DMS114 treated with DMSO at 0.1 percent for 48 hours (cell line): ENCODE data around the gene POM121C.
"Not testable (repeated sequence)": the region's sequence is repeated elsewhere in the genome, so short reads cannot be mapped to it uniquely, and the experiment has no call there.

Experiments used
- DNase-seq: peaks from one replicate; lab custom pipeline; 2025; ENCODE audit not compliant: unreplicated experiment; lab: John Stamatoyannopoulos, UW

Gene POM121C

GRCh38 chr7:75485979-75486643, at the start of gene POM121C:
Gene POM121C, minus strand, starts transcription at chr7:75486299. Its CDS starts 44,803 bp downstream, at chr7:75441496.
- DNase-seq = peak; percentile 81

GRCh38 chr7:75534727-75535307, 48.7 kb upstream of the POM121C start:
- DNase-seq = no peak

DNA sequence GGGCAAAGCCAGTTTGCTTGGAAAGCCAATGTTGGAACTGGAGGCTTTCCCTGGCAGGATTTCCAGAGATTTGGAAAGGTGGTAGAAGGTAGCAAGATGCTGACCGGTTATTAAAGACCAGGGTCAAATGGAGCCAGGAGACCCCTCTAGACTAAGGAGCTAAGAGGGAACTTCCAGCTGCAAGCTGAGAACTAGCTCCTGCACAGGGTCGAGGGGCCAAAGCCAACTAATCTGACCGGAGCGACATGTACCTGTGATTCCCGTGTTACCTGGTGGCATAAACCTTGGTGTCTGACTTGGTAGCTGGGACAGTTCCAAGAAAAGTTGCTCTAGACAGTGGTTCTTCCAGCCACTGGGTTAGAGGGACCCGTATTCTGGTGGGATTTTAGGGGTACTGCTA, 47.8 kb upstream of the POM121C start:
- DNase-seq = no peak

- DNase-seq = no peak
Observed at GRCh38 chr7:75532639-75533038, 46.5 kb upstream of the POM121C start.

GRCh38 chr7:75531359-75531821, 45.3 kb upstream of the POM121C start:
- no peak for DNase-seq

DNA sequence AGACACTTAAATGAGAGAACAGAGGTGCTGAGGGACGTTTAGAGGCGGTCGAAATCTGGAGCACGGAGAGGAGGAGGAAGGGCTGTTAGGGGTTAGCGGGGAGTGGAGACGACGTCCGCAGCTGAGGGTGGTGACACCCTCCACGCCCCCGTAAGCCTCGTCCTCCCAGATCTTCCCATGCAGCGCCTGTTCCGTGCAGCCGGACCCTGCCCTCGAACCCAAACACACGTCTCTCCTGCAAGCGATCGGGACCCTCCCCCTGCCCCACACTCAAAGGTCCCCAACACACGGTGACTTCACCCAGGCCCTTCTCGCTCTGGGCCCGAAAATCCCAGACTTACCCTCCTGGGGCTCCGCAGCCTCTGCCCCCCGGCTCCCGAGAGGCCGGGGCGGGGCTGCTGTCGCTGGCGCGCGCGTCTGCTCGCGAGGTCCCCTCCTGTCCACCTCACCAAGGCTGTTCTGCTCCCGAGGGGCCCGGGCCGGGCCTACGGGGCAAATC, 41.2 kb upstream of the POM121C start:
- DNase-seq = not testable (repeated sequence)

DNA sequence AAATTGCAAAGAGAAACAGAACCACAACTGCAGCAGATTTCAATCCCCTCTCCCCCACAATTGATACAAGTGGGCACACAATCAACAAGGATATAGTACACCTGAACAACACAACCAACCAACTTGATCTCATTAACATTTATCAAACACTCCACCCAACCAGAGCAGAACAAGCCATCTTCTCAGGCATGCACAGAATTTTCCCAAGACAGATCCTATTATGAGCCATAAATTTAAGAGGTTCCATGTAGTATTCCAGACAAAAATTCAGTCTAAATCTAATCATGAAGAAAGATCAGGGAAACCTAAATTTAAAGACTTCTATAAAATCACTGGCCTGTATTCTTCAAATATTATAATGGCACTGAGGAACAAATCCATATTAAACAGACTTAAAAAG, 35.6 kb upstream of the POM121C start:
- not testable (repeated sequence) for DNase-seq

GRCh38 chr7:75518842-75519241, 32.7 kb upstream of the POM121C start:
- not testable (repeated sequence) for DNase-seq

DNA sequence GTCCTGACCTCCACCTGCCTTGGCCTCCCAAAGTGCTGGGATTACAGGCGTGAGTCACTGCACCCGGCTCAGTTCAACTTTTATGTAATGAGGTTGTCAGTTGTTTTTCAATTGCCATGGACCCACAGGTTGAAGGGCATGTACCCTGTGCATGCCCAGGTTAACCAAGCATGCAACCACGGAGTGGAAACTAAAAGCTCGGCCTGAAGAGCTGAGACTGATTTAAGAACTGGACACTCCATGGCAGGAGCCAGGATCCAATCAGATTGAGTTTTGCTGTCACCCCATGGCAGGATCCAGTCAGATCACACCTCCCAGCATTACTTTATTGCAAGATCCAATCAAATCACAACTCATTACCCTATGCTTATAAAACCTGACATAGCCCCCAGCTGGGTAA, 22.9 kb upstream of the POM121C start:
- DNase-seq = not testable (repeated sequence)

DNA sequence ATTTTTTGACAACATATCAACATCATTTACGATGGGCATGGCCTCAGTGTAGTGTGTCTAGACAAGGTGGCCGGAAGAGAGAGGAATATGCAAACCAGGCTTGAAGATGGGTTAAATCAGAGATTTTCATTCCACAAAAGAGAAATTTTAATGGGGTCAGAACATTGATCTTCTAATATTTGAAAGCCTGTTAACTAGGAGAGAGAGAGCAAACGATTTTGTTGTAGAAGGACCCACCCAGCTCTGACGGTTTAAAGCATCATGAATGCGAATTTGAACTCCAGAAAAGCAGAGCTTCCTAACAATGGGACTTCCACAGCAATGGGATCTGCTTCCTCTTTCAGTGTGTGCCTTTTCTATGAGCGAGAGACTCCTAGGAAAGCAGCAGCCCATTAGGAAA, 5.9 kb upstream of the POM121C start, which contains the start of gene SPDYE5:
TSS of gene SPDYE5 (plus strand) at position 301 of the 400 bp plus-strand sequence. CDS start 1,728 bp downstream, outside the sequence.
- not testable (repeated sequence) for DNase-seq

DNA sequence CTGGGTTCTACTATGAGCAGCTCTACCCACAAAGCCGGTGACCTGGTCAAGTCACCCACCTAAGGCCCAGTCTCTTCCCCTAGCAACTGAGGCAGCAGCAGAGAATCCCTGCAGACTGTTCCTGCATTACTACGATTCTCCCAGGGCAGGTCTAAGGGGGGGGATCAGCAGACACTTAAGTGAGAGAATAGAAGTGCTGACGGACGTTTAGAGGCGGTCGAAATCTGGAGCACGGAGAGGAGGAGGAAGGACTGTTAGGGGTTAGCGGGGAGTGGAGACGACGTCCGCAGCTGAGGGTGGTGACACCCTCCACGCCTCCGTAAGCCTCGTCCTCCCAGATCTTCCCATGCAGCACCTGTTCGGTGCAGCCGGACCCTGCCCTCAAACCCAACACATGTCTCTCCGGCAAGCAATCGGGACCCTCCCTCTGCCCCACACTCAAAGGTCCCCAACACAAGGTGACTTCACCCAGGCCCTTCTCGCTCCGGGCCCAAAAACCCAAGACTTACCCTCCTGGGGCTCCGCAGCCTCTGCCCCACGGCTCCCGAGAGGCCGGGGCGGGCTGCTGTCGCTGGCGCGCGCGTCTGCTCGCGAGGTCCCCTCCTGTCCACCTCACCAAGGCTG, 632 bp downstream of the POM121C start:
- not testable (repeated sequence) for DNase-seq

- not testable (repeated sequence) for DNase-seq
Observed at GRCh38 chr7:75480313-75480712, 5.8 kb downstream of the POM121C start.

GRCh38 chr7:75477457-75477856, 8.6 kb downstream of the POM121C start:
- DNase-seq = not testable (repeated sequence)

GRCh38 chr7:75470166-75470565, 15.9 kb downstream of the POM121C start:
- DNase-seq = not testable (repeated sequence)

DNA sequence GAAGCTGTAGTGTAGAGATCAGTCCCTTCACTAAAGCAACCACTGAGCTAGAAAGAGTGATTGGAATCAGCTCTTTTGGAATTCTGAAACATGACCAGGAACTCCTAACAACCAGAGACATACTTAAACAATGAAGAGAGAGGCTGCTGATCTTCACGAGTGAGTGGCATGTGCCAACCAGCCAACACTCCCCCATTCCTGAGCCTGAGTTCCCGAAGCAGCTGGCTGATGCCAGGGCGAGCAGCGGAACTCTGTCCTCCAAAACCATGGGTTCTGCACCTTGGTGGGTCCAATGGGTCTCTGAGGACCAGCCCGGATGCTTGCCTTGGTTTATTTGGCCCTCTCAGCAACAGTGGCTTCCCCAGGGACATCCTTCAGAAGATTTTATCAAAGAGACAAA, 25.6 kb downstream of the POM121C start:
- not testable (repeated sequence) for DNase-seq

- DNase-seq = not testable (repeated sequence)
Observed at GRCh38 chr7:75458034-75458433, 28.1 kb downstream of the POM121C start.

DNA sequence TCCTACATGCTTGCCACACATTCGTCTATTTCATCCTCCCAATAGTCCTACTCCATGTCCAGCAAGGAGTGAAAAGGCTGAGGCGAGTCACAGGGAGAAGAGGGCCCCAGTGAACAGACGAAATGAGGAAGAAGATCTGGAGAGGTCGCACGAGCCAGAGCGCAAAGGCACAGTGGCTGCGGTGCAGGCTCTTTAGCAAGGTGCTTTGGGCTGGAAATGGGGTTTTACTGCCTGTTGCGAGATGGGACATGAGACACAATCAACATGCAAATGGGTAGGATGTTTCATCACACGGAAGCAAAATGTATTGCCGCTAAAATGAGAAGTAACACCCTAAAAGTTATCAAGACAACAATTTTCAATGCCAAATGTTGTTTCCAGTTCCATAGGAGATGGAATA, 29.7 kb downstream of the POM121C start:
- DNase-seq = not testable (repeated sequence)

- DNase-seq = not testable (repeated sequence)
Observed at GRCh38 chr7:75452494-75452955, 33.6 kb downstream of the POM121C start.

DNA sequence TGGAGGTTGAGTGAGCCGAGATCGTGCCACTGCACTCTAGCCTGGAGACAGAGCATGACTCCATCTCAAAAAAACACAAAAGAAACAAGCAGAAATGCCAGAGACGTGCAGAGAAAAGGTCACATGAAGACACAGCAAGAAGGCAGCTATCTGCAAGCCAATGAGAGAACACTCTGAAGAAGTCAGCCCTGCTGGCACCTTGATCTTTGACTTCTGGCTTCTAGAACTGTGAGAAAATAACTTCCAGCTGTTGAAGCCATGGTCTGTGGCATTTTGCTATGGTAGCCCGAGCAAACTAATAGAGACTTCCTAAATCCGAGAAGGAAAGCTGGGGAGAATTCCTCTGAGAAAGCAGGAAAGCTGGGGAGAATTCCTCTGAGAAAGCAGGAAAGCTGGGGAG, 36.2 kb downstream of the POM121C start:
- not testable (repeated sequence) for DNase-seq

DNA sequence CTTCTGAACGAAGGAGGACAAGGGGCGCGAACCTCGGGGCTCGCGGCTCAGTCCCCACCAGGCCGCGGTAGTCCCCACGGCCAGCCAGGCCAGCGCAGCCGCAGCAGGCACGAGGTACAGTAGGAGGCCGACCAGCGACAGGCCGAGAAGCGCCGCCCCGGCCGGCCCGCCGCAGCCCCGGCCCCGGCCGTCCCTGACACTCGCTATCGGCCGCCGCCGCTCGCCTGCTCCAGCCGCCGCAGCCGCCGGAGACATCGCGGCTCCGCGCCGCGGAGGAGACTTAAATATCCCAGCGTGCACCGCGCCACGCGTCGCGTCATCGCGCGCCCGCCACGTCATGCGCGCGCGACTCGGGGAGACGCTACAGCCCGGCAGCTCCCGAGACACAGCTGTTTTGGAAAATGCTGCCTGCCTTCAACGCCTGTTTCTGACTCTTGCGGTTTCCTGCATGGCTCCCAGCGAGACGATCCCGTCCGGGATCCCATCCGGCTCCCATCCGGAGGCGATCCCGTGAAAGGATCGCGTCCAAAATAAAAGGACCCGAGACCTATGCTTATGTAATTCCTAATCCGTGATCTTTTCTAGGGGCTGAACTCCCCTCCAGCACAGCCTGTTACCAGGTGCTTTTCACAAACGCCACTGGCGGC, 43.5 kb downstream of the POM121C start:
- not testable (repeated sequence) for DNase-seq

- not testable (repeated sequence) for DNase-seq
Observed at GRCh38 chr7:75442101-75442464, 44.0 kb downstream of the POM121C start.
